ENCODE measurements around the gene BACH2. TPM values are rescaled to one million over a fixed set of nuclear protein-coding genes. Genes with fewer than 3 reads are reported as not detected.

BACH2 gene
- total RNA-seq, 4 donors from 2014 or later, result 9.3 to 34.5 (median 11.1) TPM

DNA sequence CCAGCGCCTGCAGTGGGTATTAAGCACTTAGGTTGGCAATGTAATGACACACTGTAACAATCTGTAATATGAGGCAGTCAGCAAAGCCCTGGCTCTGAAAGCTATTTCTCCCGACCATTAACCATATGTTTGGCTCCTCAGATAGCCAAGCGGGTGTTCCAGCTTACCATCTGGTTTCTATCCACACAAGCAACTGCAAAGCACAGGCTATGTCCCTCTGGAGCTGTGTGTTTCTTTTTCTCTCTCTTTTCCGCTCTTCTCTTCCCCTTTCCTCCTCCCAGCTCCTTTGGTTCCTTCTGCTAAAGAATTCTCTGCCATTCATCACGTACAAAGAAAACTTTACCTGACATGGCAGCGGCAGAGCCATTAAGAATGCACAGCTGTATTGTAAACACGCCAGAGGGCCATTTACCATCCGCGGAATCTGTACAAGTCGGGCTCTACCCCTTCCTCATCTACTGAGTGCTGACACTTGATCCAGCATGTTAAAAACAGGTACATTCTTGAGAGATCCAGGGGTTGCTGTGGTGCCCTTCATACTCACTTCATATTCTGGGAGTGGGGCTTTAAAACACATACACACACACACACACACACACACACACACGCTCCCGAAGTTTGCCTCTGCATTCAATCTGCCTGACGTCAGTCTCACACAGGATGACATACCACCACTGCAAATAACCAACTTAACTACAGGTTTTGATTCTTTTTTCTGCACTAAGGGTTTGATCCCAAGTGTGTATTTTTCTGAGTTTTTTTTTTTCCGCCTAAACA is 77.2 kb downstream of the BACH2 start:
- 28 to 31% methylated on average over 14 of the region's 14 CpGs for WGBS, 2 donors
- TF ChIP-seq, protein P1, sequence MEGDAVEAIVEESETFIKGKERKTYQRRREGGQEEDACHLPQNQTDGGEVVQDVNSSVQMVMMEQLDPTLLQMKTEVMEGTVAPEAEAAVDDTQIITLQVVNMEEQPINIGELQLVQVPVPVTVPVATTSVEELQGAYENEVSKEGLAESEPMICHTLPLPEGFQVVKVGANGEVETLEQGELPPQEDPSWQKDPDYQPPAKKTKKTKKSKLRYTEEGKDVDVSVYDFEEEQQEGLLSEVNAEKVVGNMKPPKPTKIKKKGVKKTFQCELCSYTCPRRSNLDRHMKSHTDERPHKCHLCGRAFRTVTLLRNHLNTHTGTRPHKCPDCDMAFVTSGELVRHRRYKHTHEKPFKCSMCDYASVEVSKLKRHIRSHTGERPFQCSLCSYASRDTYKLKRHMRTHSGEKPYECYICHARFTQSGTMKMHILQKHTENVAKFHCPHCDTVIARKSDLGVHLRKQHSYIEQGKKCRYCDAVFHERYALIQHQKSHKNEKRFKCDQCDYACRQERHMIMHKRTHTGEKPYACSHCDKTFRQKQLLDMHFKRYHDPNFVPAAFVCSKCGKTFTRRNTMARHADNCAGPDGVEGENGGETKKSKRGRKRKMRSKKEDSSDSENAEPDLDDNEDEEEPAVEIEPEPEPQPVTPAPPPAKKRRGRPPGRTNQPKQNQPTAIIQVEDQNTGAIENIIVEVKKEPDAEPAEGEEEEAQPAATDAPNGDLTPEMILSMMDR (IDR thresholded peaks at IDR 0.05), result no peak
- no peak for TF ChIP-seq POLR2A (IDR thresholded peaks at IDR 0.05)
- intact Hi-C loops (cut with DNase I; ENCODE audit: low total_unique reads), result no loop called here
- H3K4me3 ChIP-seq (ENCODE audit: low read depth, poor library complexity, severe bottlenecking), result no peak overlapping the region
- DNase-seq (ENCODE audit: low spot score in 2 of 2), result peak; percentile 42 to 71

DNA sequence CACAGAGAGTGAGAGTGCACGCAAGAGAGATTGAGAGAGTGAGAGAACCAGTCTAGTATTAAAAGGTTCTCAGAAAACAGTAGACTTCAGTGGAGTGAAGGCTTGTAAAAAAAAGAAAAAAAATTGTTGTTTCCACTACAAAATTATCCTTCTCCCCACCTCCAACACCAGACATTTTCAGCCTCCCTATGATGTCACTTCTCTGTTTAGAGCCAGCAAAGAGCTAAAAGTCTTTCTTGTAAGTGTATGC is 77.8 kb downstream of the BACH2 start:
- no peak overlapping the region for H3K4me3 ChIP-seq (ENCODE audit: low read depth, poor library complexity, severe bottlenecking)
- TF ChIP-seq, protein P1 (IDR thresholded peaks at IDR 0.05), result no peak
- no peak for TF ChIP-seq POLR2A (IDR thresholded peaks at IDR 0.05)
- WGBS, 2 donors, result 10 to 24% methylated on average over 1 of the region's 1 CpG
- intact Hi-C loops (cut with DNase I; ENCODE audit: low total_unique reads), result no loop called here
- DNase-seq (ENCODE audit: low spot score in 2 of 2), result no peak

DNA sequence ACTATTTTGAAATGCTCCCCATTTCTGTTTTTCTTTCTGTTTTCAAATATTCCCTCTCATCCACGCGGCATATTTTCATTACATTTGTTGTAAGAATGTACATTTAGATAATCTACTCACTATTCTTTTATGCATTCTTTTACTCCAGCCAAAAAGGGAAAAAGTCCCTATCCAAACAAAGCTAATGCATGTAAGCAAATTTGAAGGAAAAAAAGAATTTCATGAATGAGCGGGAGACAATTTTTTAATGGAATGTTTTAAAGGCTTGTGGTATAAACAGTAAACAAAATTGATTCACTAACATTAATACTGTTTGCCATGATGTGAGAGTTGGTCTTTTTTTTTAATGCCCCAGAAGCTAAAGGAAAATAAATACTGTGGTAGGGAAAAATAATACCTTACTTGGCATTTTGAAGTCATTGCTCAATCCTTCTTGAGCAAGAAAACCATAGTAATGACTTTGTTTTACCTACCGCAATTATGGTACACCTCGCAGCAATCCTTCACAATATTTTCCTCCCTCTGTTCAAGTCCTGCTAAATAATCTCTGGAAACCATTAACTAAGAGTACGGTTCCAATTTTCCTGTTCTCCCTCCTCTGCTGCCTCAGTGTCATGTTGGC is 79.0 kb downstream of the BACH2 start:
- no peak for DNase-seq (ENCODE audit: low spot score in 2 of 2)
- TF ChIP-seq, protein P1 (IDR thresholded peaks at IDR 0.05), result no peak
- TF ChIP-seq POLR2A (IDR thresholded peaks at IDR 0.05), result no peak
- intact Hi-C loops (cut with DNase I; ENCODE audit: low total_unique reads), result no loop called here
- WGBS, 2 donors, result 42 to 43% methylated on average over 6 of the region's 6 CpGs
- H3K4me3 ChIP-seq (ENCODE audit: low read depth, poor library complexity, severe bottlenecking), result no peak overlapping the region

DNA sequence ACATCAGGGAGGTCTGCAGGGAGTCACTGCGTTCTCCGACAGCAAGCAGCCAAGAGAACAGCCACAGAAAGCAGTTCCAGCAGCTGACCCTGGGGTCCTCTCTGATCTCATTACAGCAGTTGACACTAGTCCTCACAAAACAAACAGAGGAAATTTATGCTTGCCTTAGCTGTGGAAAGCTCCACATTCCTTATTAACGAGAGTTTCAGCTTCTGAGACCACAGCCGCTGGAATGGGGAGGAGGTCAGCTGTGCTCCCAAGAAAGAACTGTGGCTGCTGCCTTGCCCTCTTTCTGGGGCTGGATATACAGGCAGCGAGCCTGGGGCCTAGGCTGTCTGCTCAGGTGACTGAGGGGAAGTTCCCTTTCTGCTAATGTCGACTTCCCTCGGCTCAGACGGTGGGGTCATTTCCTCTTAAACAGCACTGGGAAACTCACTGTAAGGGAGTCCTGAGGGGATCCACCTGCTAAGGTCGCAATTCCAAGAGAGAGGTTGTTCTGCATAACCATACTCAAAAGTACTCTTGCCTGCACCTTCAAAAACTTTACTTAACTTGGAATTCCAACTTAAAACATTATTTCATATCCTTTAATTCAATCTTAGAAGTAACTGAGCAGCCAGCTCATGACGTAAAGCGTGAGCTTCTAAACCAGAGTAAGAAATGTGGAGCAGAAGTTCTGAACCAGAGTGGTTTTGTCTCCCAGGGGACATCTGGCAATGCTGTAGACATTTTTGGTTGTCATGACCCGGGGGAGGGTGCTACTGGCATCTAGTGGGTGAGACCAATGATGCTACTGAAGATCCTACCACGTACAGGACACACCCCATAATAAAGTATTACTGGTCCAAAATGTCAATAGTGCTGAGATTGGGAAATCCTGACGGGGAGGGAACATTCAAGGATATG is 80.3 kb downstream of the BACH2 start:
- TF ChIP-seq, protein P1 (IDR thresholded peaks at IDR 0.05), result no peak
- no peak for TF ChIP-seq POLR2A (IDR thresholded peaks at IDR 0.05)
- intact Hi-C loops (cut with DNase I; ENCODE audit: low total_unique reads), result no loop called here
- no peak overlapping the region for H3K4me3 ChIP-seq (ENCODE audit: low read depth, poor library complexity, severe bottlenecking)
- WGBS, 2 donors, result 57 to 65% methylated on average over 14 of the region's 14 CpGs
- peak in 1 of 2 donors; percentile 83 for DNase-seq (ENCODE audit: low spot score in 2 of 2)

DNA sequence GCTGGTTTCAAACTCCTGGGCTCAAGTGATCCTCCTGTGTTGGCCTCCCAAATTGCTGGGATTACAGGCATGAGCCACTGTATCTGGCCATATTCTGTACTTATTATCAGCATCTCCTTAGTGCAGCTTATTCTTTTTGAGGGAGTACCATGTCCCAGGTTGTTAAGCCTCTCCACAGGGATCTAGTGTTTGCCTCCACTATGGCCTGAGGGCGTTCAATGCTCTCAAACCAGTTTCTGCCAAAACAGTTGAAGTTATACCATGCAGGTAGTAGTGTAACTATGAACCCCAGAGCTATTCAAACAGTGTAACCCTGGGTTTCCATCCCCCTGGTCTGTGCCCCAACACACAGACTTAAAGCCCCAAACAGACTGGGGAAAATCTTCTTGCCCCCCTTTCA is 81.7 kb downstream of the BACH2 start:
- intact Hi-C loops (cut with DNase I; ENCODE audit: low total_unique reads), result no loop called here
- DNase-seq (ENCODE audit: low spot score in 2 of 2), result no peak
- no peak overlapping the region for H3K4me3 ChIP-seq (ENCODE audit: low read depth, poor library complexity, severe bottlenecking)
- TF ChIP-seq, protein P1 (IDR thresholded peaks at IDR 0.05), result no peak
- TF ChIP-seq POLR2A (IDR thresholded peaks at IDR 0.05), result no peak
- 75 to 100% methylated on average over 1 of the region's 1 CpG for WGBS, 2 donors
